Measurements from ENCODE around the gene GRWD1. TPM values are rescaled to one million over a fixed set of nuclear protein-coding genes. Genes with fewer than 3 reads are reported as not detected.

The GRWD1 gene
- total and polyA plus RNA-seq, 2 of the 8 experiments (the other 6 are each of a cell fraction or from before 2014, with no cell fraction given), result 36.9 to 61.9 TPM

GRCh38 chr19:48487544-48487943 is 41.8 kb downstream of the GRWD1 start:
- Histone ChIP-seq H3K18ac (ENCODE audit: extremely low read depth, low read length) (no peak overlapping the region), H2BK12ac (ENCODE audit: low read depth, low read length) (no peak overlapping the region), H2BK20ac (ENCODE audit: low read length) (no peak overlapping the region), H2BK5ac (ENCODE audit: low read depth, low read length) (no peak overlapping the region), H4K5ac (ENCODE audit: insufficient read length, low read depth, low read length) (no peak overlapping the region), H3K79me1 (ENCODE audit: low read depth, low read length) (no peaks in the 10 kb centered on the region; the same call in 1 of the 2 replicates), H3K27ac (ENCODE audit: low read depth, low read length) (no peak overlapping the region), H3K4me1 (replicated peaks in 1 of 4; ENCODE audit: control insufficient read depth in 3 of 4, insufficient read depth in 4 of 4, low read length in 3 of 4) (peaks cover 0 to 16% (median 13%) of the 10 kb centered on the region in 4 experiments; a peak in 6 of 7 replicates), H3K9ac (replicated peaks in 1 of 4; ENCODE audit: extremely low read depth in 1 of 4, low read depth in 3 of 4, low read length in 3 of 4) (no peak overlapping the region), H3K9me3 (ENCODE audit: insufficient read depth in 2 of 2, low read depth in 1 of 2, low read length in 1 of 2) (no peaks in the 10 kb centered on the region), H3K56ac (replicated peaks; ENCODE audit: insufficient read length, low read depth, low read length) (no peak overlapping the region), H2BK15ac (ENCODE audit: low read length) (no peak overlapping the region), H3K4me2 (ENCODE audit: insufficient read depth in 1 of 2, low read depth in 2 of 2, low read length in 2 of 2) (no peak overlapping the region), H4K91ac (replicated peaks; ENCODE audit: insufficient read length, low read length) (no peak overlapping the region), H2AFZ (ENCODE audit: low read length) (no peak overlapping the region), H4K20me1 (replicated peaks in 1 of 2; ENCODE audit: control insufficient read depth in 1 of 2, insufficient read depth in 2 of 2, low read length in 2 of 2) (peaks cover 0 to 4% of the 10 kb centered on the region in 2 experiments), H3K23ac (ENCODE audit: insufficient read length) (no peak overlapping the region), H3K14ac (ENCODE audit: insufficient read length) (no peak overlapping the region), H3K36me3 (ENCODE audit: control insufficient read depth in 2 of 4, insufficient read depth in 4 of 4, low read length in 3 of 4) (no peaks in the 10 kb centered on the region; a peak in 1 of 8 replicates), H2BK120ac (replicated peaks; ENCODE audit: low read depth, low read length) (no peak overlapping the region), H3K4me3 (ENCODE audit: extremely low read depth in 1 of 4, insufficient read depth in 2 of 4, low read depth in 3 of 4, low read length in 4 of 4) (no peak overlapping the region), H3K4ac (replicated peaks; ENCODE audit: insufficient read length, low read depth, low read length) (no peak overlapping the region), H3K27me3 (replicated peaks in 1 of 4; ENCODE audit: control insufficient read depth in 3 of 4, extremely low read depth in 1 of 4, insufficient read depth in 3 of 4, low read length in 3 of 4) (peaks cover 0 to 5% (median 3%) of the 10 kb centered on the region in 4 experiments; a peak in 3 of 7 replicates), H3K23me2 (ENCODE audit: low read depth, low read length) (peaks cover 4% of the 10 kb centered on the region; the same call in 1 of the 2 replicates), H3K79me2 (ENCODE audit: control insufficient read depth in 1 of 2, insufficient read depth in 2 of 2, low read length in 2 of 2) (no peaks in the 10 kb centered on the region), H4K8ac (ENCODE audit: extremely low read depth, insufficient read depth, low read length) (no peak overlapping the region), H2AK5ac (ENCODE audit: low read depth, low read length) (no peak overlapping the region)
- ChIA-PET POLR2A (ENCODE audit: partially characterized antibody) (interaction anchor here (0.7 to 14.8 kb wide), 15 partner anchors 13 to 127 kb away, joined by 3 to 176 read pairs (median 5); partner anchors contain the start of genes FAM83E, GRWD1 and KDELR1), CTCF (ENCODE audit: partially characterized antibody) (interaction anchor here (0.6 to 5.5 kb wide), 12 partner anchors 8 to 173 kb away, joined by 3 to 105 read pairs (median 4); no protein-coding TSS in a partner anchor)
- DNase-seq (ENCODE audit: low read depth in 1 of 2, low spot score in 2 of 2) (no peak), FAIRE-seq (no peak)
- TF ChIP-seq CREB1 (IDR thresholded peaks at IDR 0.05), result no peak
- no peak for TF ChIP-seq ATF2 (IDR thresholded peaks at IDR 0.05; ENCODE audit: low read length)
- TF ChIP-seq RBBP5 (IDR thresholded peaks at IDR 0.05; ENCODE audit: borderline replicate concordance, low read depth, low read length), result no peak
- WGBS, 2 experiments (ENCODE audit: extremely low coverage in 1 of 2, insufficient coverage in 1 of 2, insufficient read length in 1 of 2, insufficient replicate concordance in 2 of 2, low coverage in 1 of 2, low lambda C conversion rate in 2 of 2, missing lambda C conversion rate in 1 of 2), result 87% methylated on average over 6 of the region's 6 CpGs; no CpG with 5 or more reads in 1 of the 2 experiments
